GM19239 (cell line): ENCODE data around the gene MEG3.

Experiments
- DNase-seq: peaks from one replicate; pipeline ENCODE4 v3.0.0; 2011; ENCODE audit warnings: low spot score; ENCODE audit not compliant: insufficient read length
- FAIRE-seq: peaks from 2 replicates; lab custom pipeline; 2011; peaks lifted over from hg19 to GRCh38; lab: Jason Lieb, UNC

Gene MEG3

GRCh38 chr14:100905166-100905565 is 79.2 kb downstream of the MEG3 start:
- FAIRE-seq = no peak
- DNase-seq = no peak

- no peak for FAIRE-seq
- DNase-seq = no peak
These were observed 80.5 kb downstream of the MEG3 start for GRCh38 chr14:100906420-100906819.

GRCh38 chr14:100907240-100907639 is 81.3 kb downstream of the MEG3 start:
- no peak for DNase-seq
- no peak for FAIRE-seq

- DNase-seq (no peak), FAIRE-seq (no peak)
These were observed 83.5 kb downstream of the MEG3 start for GRCh38 chr14:100909439-100909838.
